Loucy (cell line): ENCODE results near the gene PLEKHG4.

Experiments
- H2AFZ ChIP-seq: fragments of 200-600 bp; sonication (generic); 2 replicates; pipeline ENCODE4 v1.6.0; 2016; ENCODE audit warnings: antibody characterized with exemption, mild to moderate bottlenecking, low read length, moderate library complexity
- H3F3A ChIP-seq: fragments of 200-600 bp; 2 replicates; pipeline ENCODE4 v1.6.0; 2016; ENCODE audit warnings: antibody characterized with exemption, low read depth, mild to moderate bottlenecking
- H3K27me3 ChIP-seq: fragments of 200-600 bp; sonication (generic); 2 replicates; pipeline ENCODE4 v1.6.1; 2014; ENCODE audit warnings: low read length, mild to moderate bottlenecking; ENCODE audit not compliant: insufficient read depth, poor library complexity, severe bottlenecking
- H3K36me3 ChIP-seq: fragments of 200-600 bp; sonication (generic); 2 replicates; pipeline ENCODE4 v1.6.1; 2016; ENCODE audit warnings: low read length; ENCODE audit not compliant: insufficient read depth
- H3K4me1 ChIP-seq: fragments of 200-600 bp; sonication (generic); 2 replicates; pipeline ENCODE4 v1.5.1; 2014; ENCODE audit warnings: low read length, mild to moderate bottlenecking; ENCODE audit not compliant: insufficient read depth, poor library complexity, severe bottlenecking
- H3K4me2 ChIP-seq: fragments of 200-600 bp; sonication (generic); 2 replicates; pipeline ENCODE4 v1.6.0; 2014; ENCODE audit warnings: antibody characterized with exemption, low read length, low read depth, mild to moderate bottlenecking; ENCODE audit not compliant: poor library complexity, severe bottlenecking
- H3K4me3 ChIP-seq: fragments of 200-600 bp; sonication (generic); 2 replicates; pipeline ENCODE4 v1.5.1; 2014; ENCODE audit warnings: low read length, mild to moderate bottlenecking, mixed read lengths; ENCODE audit not compliant: poor library complexity, severe bottlenecking
- H3K79me2 ChIP-seq: fragments of 200-600 bp; sonication (generic); 2 replicates; pipeline ENCODE4 v1.6.1; 2014; ENCODE audit warnings: low read length; ENCODE audit not compliant: insufficient read depth
- H3K9ac ChIP-seq: fragments of 200-600 bp; sonication (generic); 2 replicates; pipeline ENCODE4 v1.6.0; 2014; ENCODE audit warnings: mild to moderate bottlenecking, low read depth, low read length, moderate library complexity; ENCODE audit not compliant: poor library complexity, severe bottlenecking
- H3K9me2 ChIP-seq: fragments of 200-600 bp; sonication (generic); replicated peaks from 2 replicates; pipeline ENCODE4 v1.6.1; 2016; ENCODE audit warnings: low read depth, low read length, mixed read lengths
- H3K9me3 ChIP-seq: fragments of 200-600 bp; sonication (generic); 2 replicates; pipeline ENCODE4 v1.6.1; 2014; ENCODE audit warnings: mild to moderate bottlenecking, antibody characterized with exemption, low read length, low read depth; ENCODE audit not compliant: insufficient read depth
- H4K20me1 ChIP-seq: fragments of 200-600 bp; sonication (generic); 2 replicates; pipeline ENCODE4 v1.6.0; 2014; ENCODE audit warnings: antibody characterized with exemption, low read length, mild to moderate bottlenecking; ENCODE audit not compliant: insufficient read depth, poor library complexity, severe bottlenecking
- EZH2phosphoT487 ChIP-seq: fragments of 200-600 bp; IDR thresholded peaks from 2 replicates; pipeline ENCODE4 v1.6.1; 2018; ENCODE audit warnings: antibody characterized with exemption, mild to moderate bottlenecking, moderate library complexity, borderline replicate concordance
- TF ChIP-seq, protein P1 (sequence below): fragments of 200-600 bp; sonication (generic); conservative IDR thresholded peaks from 2 replicates; pipeline ENCODE4 v1.5.1; 2014; ENCODE audit warnings: mild to moderate bottlenecking, antibody characterized with exemption, low read length

Gene PLEKHG4

GRCh38 chr16:67298277-67298676, 18.9 kb downstream of the PLEKHG4 start:
- no peaks in the 10 kb centered on the region for H3F3A ChIP-seq
- no peaks in the 10 kb centered on the region for H3K27me3 ChIP-seq
- no peak for TF ChIP-seq EZH2phosphoT487
- TF ChIP-seq, protein P1, sequence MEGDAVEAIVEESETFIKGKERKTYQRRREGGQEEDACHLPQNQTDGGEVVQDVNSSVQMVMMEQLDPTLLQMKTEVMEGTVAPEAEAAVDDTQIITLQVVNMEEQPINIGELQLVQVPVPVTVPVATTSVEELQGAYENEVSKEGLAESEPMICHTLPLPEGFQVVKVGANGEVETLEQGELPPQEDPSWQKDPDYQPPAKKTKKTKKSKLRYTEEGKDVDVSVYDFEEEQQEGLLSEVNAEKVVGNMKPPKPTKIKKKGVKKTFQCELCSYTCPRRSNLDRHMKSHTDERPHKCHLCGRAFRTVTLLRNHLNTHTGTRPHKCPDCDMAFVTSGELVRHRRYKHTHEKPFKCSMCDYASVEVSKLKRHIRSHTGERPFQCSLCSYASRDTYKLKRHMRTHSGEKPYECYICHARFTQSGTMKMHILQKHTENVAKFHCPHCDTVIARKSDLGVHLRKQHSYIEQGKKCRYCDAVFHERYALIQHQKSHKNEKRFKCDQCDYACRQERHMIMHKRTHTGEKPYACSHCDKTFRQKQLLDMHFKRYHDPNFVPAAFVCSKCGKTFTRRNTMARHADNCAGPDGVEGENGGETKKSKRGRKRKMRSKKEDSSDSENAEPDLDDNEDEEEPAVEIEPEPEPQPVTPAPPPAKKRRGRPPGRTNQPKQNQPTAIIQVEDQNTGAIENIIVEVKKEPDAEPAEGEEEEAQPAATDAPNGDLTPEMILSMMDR, result no peak
- no peak overlapping the region for H3K4me3 ChIP-seq
- no peak overlapping the region for H3K9ac ChIP-seq
- no peaks in the 10 kb centered on the region for H3K79me2 ChIP-seq
- H3K9me2 ChIP-seq, result no peaks in the 10 kb centered on the region
- H2AFZ ChIP-seq, result no peak overlapping the region
- H4K20me1 ChIP-seq, result no peaks in the 10 kb centered on the region
- H3K9me3 ChIP-seq, result no peaks in the 10 kb centered on the region
- H3K36me3 ChIP-seq, result no peaks in the 10 kb centered on the region
- H3K4me2 ChIP-seq, result no peak overlapping the region
- no peaks in the 10 kb centered on the region for H3K4me1 ChIP-seq

GRCh38 chr16:67299269-67299668, 19.9 kb downstream of the PLEKHG4 start:
- Histone ChIP-seq H3K79me2 (no peaks in the 10 kb centered on the region), H3K36me3 (no peaks in the 10 kb centered on the region), H4K20me1 (no peaks in the 10 kb centered on the region), H3K9me3 (no peaks in the 10 kb centered on the region), H3K27me3 (no peaks in the 10 kb centered on the region), H3K4me2 (no peak overlapping the region), H3F3A (no peaks in the 10 kb centered on the region), H3K4me1 (no peaks in the 10 kb centered on the region), H3K4me3 (no peak overlapping the region), H3K9ac (no peak overlapping the region), H2AFZ (no peak overlapping the region), H3K9me2 (no peaks in the 10 kb centered on the region)
- no peak for TF ChIP-seq EZH2phosphoT487
- TF ChIP-seq, protein P1, result no peak

DNA sequence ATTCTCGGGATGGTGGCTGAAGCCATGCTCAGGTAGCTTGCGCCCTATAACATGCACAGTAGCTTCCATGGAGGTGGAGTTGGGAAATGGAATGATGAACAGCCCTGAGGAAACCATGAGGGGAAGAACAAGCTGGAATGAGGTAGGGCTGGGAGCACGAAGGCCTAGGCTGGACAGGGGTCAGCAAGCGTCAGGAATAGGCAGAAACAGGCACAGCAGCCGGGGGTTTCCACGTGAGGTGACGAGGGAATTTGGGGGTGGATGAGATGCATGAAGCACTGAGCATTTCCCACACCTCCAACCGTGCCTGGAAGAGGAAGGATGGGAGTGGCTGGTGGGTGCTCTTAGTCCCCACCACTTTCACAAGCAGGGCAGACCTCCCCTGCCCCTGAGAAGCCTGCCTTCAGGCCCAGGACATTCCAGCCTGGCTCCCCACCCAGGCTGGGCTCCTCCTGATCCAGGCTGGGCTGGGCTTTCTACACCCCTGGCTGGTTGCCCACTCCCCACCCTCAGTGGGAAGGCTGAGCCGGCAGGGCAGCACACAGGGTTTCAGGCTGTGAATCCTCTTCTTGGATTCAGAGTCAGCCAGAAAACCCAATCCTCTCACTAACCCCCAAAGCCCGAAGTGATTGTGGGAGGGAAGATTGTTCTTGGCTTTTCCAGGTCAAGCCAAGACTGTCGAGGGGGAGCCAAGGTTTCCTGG, 21.9 kb downstream of the PLEKHG4 start:
- Histone ChIP-seq H3K4me3 (no peak overlapping the region), H3K36me3 (no peaks in the 10 kb centered on the region), H3K9ac (no peak overlapping the region), H3K9me3 (no peaks in the 10 kb centered on the region), H3K27me3 (no peaks in the 10 kb centered on the region), H3F3A (no peaks in the 10 kb centered on the region), H3K4me2 (no peak overlapping the region), H3K9me2 (no peaks in the 10 kb centered on the region), H2AFZ (no peak overlapping the region), H4K20me1 (no peaks in the 10 kb centered on the region), H3K4me1 (no peaks in the 10 kb centered on the region), H3K79me2 (no peaks in the 10 kb centered on the region)
- TF ChIP-seq EZH2phosphoT487, result no peak
- TF ChIP-seq, protein P1, result no peak
